Stimulated activated CD8-positive, alpha-beta memory T cell treated with anti-CD3 and anti-CD28 coated beads, Interleukin-12 subunit alpha, Interleukin-12 subunit beta, amount 100 ng/mL, for 24 hours (primary cell): ENCODE data around the gene RPA1.

Source experiments
- DNase-seq: peaks from one replicate; pipeline ENCODE4 v3.0.0-alpha.2; 2020; ENCODE audit errors: extremely low read depth

Gene RPA1

GRCh38 chr17:1941272-1942065 lies 111.7 kb downstream of the RPA1 start:
- no peak for DNase-seq

GRCh38 chr17:1942066-1942365 lies 112.2 kb downstream of the RPA1 start:
- DNase-seq, result no peak

GRCh38 chr17:1942666-1943435 lies 113.0 kb downstream of the RPA1 start:
- DNase-seq, result no peak

- DNase-seq, result no peak
Measured at GRCh38 chr17:1943436-1943831, 113.6 kb downstream of the RPA1 start.

- no peak for DNase-seq
Measured at GRCh38 chr17:1945621-1946020, 115.8 kb downstream of the RPA1 start.

GRCh38 chr17:1946021-1946932 lies 116.5 kb downstream of the RPA1 start:
- DNase-seq, result no peak

- DNase-seq, result no peak
Measured at GRCh38 chr17:1947229-1947742, 117.5 kb downstream of the RPA1 start.

- DNase-seq, result no peak
Measured at GRCh38 chr17:1947743-1948516, 118.1 kb downstream of the RPA1 start.

- DNase-seq, result no peak
Measured at GRCh38 chr17:1948517-1948825, 118.7 kb downstream of the RPA1 start.
